CD4-positive, alpha-beta T cell treated with Interleukin-12 subunit alpha and Interleukin-12 subunit beta, for 1 hour (primary cell): ENCODE measurements around the gene NME7.

ENCODE experiments used
- DNase-seq: peaks from one replicate; pipeline ENCODE4 v3.0.0-alpha.2; 2020

Gene NME7

GRCh38 chr1:169103480-169103893 lies 264.1 kb downstream of the NME7 start:
- no peak for DNase-seq

DNA sequence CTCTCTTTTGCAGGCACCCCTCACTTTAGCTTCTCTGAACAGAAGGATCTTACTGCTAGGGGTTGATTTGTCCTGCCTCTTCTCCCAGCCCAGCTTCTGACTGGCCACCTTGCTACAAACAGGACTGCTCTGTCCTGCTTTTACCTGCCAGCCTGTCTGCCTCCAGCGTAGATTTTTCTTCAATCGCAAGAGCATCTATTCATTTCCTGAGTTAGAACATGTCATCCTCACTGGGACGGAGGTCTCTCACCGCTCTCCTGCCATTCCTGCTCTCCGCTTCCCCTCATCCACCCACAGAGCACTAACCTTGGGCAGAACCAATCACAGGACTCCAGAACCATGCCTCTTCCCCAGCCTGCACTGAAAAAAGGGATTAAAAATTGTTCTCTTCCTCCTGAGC lies 264.6 kb downstream of the NME7 start:
- no peak for DNase-seq

DNA sequence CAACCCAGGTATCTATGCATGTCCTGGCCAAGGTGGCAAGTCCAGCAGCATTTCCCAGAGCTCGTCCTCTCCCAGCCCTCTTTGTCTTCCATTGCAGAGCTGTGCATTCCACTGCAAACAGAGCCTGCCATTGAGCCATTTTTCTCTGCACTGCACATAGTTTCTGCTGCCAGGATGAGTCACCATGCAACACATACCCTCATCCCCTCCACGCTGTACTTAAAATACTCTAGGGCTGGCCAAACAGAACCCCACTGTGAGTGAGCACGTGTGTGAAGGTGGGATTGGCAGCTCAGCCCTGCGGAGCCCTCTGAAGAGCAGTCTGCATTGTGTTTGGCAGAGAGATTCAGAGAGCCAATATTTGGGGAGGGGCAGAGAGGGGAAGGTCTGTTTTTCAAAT lies 265.0 kb downstream of the NME7 start:
- no peak for DNase-seq

- no peak for DNase-seq
Observed at GRCh38 chr1:169100651-169101088, 266.9 kb downstream of the NME7 start.

DNA sequence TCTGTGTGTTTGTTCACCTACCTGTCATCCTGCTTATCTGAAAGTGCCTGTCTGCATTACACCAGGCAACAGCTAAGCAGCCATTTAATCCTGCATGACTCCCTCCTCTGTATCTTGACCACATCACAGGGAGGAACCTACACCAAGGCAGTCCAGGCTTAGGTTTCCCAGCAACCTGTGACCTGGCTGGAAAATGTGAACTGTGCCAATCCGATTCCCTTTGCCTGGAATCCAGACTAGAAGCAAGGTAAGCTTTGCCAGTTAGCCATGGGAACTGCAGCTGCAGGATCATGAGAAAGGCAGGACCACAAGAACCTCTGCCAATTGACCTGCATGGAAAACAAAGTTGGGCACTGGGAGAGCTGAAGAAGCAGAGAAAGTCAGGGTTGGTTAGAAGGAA lies 267.4 kb downstream of the NME7 start:
- DNase-seq, result no peak

- no peak for DNase-seq
Observed at GRCh38 chr1:169099561-169099960, 268.0 kb downstream of the NME7 start.

- DNase-seq, result no peak
Observed at GRCh38 chr1:169098380-169098779, 269.2 kb downstream of the NME7 start.

- no peak for DNase-seq
Observed at GRCh38 chr1:169094897-169095569, 272.6 kb downstream of the NME7 start.

DNA sequence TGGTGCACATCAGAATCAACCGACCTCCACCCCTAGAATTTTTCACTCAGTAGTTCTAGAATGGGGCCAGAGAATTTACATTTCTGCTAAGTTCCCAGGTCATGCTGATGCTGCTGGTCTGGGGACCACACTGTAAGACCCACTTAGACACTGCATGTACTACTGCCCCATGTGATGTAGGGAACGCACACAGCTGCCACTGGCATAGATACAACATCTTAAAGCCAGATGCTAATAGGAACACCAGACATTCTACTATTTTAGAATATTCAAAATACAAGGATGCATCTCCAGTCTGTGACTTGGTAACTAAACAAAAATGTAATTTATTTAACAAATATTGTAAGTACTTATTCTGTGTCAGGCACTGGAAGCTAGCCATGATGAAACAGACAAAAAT lies 275.2 kb downstream of the NME7 start:
- no peak for DNase-seq

- no peak for DNase-seq
Observed at GRCh38 chr1:169091480-169091941, 276.1 kb downstream of the NME7 start.

GRCh38 chr1:169090900-169091311 lies 276.7 kb downstream of the NME7 start:
- DNase-seq, result no peak

DNA sequence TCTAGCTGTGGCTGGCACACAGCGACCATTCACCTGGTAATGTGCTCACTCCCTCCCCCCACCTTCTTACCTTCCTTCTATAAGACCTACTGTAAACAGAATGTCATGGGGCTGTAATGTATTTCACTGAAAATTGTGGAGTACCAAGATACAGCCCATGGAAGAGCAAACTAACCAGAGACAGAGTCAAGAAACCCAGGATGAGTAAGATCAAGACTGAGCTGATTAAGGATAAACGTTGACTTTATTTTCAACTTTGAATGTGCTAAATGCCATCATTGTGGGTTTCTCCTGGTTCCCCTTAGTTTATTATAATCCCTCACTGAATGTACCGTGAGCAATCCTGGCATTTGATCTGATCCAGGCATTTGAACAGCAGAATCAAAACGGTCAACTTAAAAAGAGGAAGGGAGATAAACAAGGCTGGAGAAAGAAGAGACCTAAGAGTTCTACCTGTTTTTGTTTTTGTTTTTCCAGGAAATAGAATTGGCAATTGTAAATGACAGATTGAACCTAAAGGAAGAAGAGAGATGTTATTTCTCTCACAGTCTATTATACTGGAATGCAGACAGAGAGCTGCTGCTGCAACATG lies 277.2 kb downstream of the NME7 start:
- DNase-seq, result no peak

GRCh38 chr1:169089776-169090175 lies 277.8 kb downstream of the NME7 start:
- DNase-seq, result no peak

DNA sequence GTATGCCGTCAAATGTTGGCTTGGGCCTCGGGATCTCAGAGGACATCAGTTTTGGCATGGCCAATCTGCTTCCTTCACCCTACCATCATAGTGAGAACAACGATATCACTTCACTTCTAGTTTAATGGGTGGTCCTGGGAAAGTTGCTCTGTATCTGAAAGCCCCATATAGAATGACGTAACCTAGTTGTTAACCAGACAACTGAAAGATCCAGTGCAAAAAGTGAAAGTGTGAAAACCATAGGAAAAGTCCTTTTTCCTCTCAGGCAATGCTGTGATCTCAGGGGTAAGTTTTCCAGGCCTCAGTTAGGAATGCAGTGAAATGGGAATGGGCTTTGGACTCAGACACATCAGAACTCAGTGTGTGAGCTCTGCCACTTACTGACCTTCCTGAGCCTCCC lies 279.7 kb downstream of the NME7 start:
- no peak for DNase-seq

GRCh38 chr1:169086603-169087455 lies 280.8 kb downstream of the NME7 start:
- DNase-seq, result peak; percentile 19

GRCh38 chr1:169085911-169086310 lies 281.7 kb downstream of the NME7 start:
- DNase-seq, result no peak
